Skeletal muscle satellite cell (primary cell): ENCODE data around the gene PCARE.
A peak's percentile ranks its signal among the peaks of the same experiment; 100 is the strongest.

Experiments
- H3K27me3 ChIP-seq: 2 replicates; pipeline ENCODE4 v1.7.0; 2013; ENCODE audit warnings: low read length; ENCODE audit not compliant: control insufficient read depth, insufficient read depth
- H3K36me3 ChIP-seq: 2 replicates; pipeline ENCODE4 v1.7.0; 2013; ENCODE audit warnings: mild to moderate bottlenecking, control low read depth, low read length; ENCODE audit not compliant: insufficient read depth
- H3K4me1 ChIP-seq: 2 replicates; pipeline ENCODE4 v1.7.0; 2013; ENCODE audit warnings: low read length; ENCODE audit not compliant: control insufficient read depth, insufficient read depth
- H3K4me2 ChIP-seq: 2 replicates; pipeline ENCODE4 v1.7.0; 2013; ENCODE audit warnings: mild to moderate bottlenecking, low read length
- H3K4me3 ChIP-seq: 2 replicates; pipeline ENCODE4 v1.7.0; 2013; ENCODE audit warnings: low read length
- H3K9ac ChIP-seq: 2 replicates; pipeline ENCODE4 v1.7.0; 2013; ENCODE audit warnings: mild to moderate bottlenecking, low read depth, low read length, moderate library complexity
- H3K9me3 ChIP-seq: replicated peaks from 2 replicates; pipeline ENCODE4 v1.7.0; 2013; ENCODE audit warnings: mild to moderate bottlenecking, control low read depth, low read length

Gene PCARE

DNA sequence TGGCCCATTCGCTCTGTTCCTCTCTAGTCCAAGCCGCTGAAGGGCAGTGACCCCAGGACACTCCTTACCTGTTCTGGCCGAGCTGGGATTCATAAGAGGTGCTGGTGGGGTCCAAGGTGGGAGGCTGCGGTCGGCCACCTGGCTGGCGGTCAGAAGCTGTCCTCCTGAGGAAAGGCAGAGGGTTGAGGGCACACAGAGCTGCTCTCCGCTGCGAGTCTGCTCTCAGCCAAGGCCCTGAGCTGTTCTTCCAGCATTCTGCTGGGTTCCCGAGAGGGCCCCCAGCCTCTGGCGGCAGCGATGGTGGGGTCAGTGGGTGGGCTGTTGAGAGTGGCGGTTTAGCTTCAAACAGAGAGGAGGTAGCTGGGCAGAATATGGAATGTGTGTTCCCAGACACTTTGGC is 3.8 kb downstream of the PCARE start:
- peaks cover 13% of the 10 kb centered on the region for H3K27me3 ChIP-seq
- H3K36me3 ChIP-seq: no peaks in the 10 kb centered on the region
- H3K4me2 ChIP-seq: no peak overlapping the region
- no peak overlapping the region for H3K4me3 ChIP-seq
- H3K4me1 ChIP-seq: no peaks in the 10 kb centered on the region
- no peak overlapping the region for H3K9ac ChIP-seq
- H3K9me3 ChIP-seq: no peaks in the 10 kb centered on the region

DNA sequence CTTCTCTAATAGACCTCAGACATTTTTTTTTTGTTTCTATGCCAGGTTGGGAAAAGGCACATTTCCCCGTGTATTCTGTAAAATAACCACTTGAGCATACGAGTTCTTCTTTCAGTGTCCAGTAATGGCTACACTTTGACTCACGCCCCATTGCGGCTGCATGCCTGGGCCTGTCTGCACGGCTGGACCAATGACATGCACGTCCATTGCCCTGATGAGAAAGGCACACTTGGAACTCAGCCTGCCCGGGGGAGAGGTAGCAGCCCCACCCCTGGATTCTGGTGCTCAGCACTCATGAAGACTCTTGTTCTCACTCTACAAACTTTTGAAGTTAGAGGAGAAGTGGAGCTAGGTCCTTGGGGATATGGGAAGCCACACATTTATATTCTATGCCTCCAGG is 5.8 kb downstream of the PCARE start:
- Histone ChIP-seq H3K4me2 (no peak overlapping the region), H3K36me3 (no peaks in the 10 kb centered on the region), H3K4me1 (peaks cover 11% of the 10 kb centered on the region), H3K9me3 (no peaks in the 10 kb centered on the region), H3K4me3 (no peak overlapping the region), H3K27me3 (peaks cover 13% of the 10 kb centered on the region), H3K9ac (no peak overlapping the region)

DNA sequence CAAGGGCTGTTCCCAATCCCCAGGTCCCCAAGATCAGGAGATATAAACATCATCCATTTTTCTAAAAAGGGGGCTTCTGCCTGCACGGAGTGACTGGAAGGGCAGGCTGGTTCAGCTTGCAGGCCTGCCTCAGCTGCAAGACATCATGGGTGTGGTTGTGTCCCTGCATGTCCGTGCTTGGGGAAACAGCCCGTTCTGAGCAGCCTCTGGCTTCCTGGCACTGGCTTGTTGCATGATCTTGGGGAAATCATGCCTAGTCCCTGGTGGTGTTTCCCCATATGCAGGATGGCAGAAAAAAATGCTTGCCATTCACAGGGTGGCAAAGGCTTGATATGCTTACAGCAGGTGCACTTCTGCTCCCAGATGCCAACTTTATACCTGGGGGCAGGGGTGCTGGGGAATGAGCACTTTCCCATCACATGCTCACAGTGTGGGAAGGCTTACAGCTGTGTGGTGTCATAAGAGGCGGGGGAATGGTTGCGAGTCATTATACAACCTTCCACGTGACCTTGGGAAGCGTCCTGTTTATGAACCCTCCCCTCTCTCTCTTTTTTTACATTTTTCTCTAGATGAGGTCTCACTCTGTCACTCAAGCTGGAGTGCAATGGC is 7.2 kb downstream of the PCARE start:
- H3K27me3 ChIP-seq: peaks cover 3% of the 10 kb centered on the region
- no peak overlapping the region for H3K4me3 ChIP-seq
- peaks cover 19% of the 10 kb centered on the region for H3K4me1 ChIP-seq
- H3K4me2 ChIP-seq: no peak overlapping the region
- no peaks in the 10 kb centered on the region for H3K9me3 ChIP-seq
- H3K9ac ChIP-seq: no peak overlapping the region
- no peaks in the 10 kb centered on the region for H3K36me3 ChIP-seq

DNA sequence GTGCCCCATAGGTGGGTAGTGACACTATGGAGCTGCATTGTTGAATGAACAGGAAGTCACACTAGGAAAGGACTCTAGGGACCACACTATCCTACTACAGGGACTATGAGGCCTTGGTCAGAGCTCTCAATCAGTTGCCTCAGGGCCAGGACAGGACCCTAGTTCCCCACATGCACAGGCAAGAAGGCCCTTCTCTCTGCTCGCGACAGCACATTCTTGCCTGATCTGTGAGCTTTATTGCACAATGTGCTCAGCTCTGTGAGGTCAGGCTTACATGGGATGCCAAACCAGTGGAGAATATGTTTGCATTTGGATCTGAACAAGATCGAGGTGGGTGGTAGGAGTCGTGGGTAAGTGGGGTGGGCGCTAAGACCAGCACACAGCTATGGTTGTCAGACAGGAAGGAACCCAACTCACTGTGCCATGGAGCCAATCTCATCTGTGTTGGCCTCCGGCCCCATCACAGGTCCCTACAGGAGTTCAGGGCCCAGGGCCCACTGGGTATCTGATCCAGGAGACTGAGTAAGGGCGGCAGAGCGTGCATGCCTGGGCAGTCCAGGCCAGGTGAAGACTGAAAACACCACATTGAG is 8.0 kb downstream of the PCARE start:
- Histone ChIP-seq H3K4me2 (no peak overlapping the region), H3K4me1 (peaks cover 19% of the 10 kb centered on the region), H3K9me3 (no peaks in the 10 kb centered on the region), H3K9ac (no peak overlapping the region), H3K36me3 (no peaks in the 10 kb centered on the region), H3K4me3 (no peak overlapping the region), H3K27me3 (no peaks in the 10 kb centered on the region)

DNA sequence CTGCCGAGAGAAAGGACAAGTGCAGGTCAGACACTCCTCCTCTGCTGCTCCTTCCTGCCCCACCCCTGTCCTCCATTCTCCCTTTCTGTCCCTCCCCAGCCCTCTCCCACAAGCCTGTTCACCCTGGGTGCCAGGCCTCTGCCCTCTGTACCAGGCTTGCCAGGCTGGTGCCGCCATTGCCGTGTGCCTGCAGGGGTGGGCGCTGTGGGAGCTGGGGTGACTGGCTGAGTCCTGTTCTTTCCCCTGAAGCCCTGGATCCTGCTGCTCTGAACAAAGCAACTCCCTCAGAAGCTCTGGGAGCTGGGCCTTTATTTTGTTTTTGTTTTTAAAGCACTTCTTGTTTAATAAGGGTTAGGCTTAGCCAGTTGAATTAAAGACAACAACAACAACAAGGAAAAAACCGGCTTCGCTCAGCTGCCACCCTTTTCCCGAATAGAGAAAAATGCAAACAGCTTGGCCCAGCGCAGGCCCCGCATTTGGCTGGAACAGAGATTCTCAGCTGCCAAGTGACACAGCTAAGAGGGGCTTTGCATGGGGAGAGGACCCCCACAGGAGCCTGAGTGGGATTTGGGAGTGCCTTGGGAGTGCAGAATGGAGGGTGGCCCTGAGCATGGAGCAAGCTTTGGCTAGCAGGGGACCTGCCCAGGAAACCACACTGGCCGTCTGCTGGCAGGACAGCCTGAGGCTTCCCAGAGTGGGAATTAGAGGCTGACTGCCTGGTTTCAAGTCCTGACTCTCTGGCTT is 9.1 kb downstream of the PCARE start:
- Histone ChIP-seq H3K36me3 (no peaks in the 10 kb centered on the region), H3K9ac (no peak overlapping the region), H3K4me2 (no peak overlapping the region), H3K27me3 (peaks cover 6% of the 10 kb centered on the region), H3K9me3 (no peaks in the 10 kb centered on the region), H3K4me1 (peaks cover 19% of the 10 kb centered on the region), H3K4me3 (no peak overlapping the region)

DNA sequence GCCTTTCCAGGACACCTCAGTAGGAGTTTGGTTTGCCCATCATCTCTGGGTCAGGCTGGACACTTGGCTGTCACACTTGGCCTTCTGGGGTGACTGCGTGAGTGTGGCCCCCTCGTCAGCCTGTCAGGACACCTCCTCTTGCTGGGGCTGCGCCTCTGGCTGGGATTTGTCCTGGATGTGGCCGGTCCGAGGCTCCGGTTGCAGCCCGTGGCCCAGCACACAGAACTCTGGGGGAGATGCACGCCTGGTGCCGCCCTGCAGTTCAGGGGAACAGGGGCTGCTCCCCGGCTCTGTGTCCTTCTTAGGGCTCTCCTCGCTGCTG is 9.6 kb downstream of the PCARE start:
- H3K9ac ChIP-seq: no peak overlapping the region
- H3K36me3 ChIP-seq: no peaks in the 10 kb centered on the region
- no peaks in the 10 kb centered on the region for H3K9me3 ChIP-seq
- H3K4me2 ChIP-seq: no peak overlapping the region
- peaks cover 6% of the 10 kb centered on the region for H3K27me3 ChIP-seq
- peaks cover 19% of the 10 kb centered on the region for H3K4me1 ChIP-seq
- H3K4me3 ChIP-seq: no peak overlapping the region

DNA sequence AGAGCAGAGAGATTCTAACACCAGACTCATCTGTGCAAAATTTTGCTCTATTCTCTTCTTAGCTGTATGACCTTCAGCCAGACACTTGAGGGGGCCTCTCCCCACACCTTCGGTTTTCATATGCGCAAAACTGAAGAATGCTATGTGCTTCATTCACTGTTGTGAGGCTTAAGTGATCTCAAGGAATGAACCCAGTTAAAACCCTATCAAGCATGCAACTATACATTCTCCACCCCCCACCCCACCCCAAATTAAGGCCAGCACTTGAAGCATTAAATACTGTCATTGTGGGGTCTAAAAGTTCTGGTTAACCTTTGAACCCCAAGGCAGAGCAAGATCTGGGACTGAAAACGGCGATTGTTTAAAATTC is 10.0 kb downstream of the PCARE start:
- Histone ChIP-seq H3K9ac (no peak overlapping the region), H3K4me2 (no peak overlapping the region), H3K4me3 (no peak overlapping the region), H3K9me3 (no peaks in the 10 kb centered on the region), H3K36me3 (no peaks in the 10 kb centered on the region), H3K4me1 (peaks cover 19% of the 10 kb centered on the region), H3K27me3 (peaks cover 6% of the 10 kb centered on the region)

DNA sequence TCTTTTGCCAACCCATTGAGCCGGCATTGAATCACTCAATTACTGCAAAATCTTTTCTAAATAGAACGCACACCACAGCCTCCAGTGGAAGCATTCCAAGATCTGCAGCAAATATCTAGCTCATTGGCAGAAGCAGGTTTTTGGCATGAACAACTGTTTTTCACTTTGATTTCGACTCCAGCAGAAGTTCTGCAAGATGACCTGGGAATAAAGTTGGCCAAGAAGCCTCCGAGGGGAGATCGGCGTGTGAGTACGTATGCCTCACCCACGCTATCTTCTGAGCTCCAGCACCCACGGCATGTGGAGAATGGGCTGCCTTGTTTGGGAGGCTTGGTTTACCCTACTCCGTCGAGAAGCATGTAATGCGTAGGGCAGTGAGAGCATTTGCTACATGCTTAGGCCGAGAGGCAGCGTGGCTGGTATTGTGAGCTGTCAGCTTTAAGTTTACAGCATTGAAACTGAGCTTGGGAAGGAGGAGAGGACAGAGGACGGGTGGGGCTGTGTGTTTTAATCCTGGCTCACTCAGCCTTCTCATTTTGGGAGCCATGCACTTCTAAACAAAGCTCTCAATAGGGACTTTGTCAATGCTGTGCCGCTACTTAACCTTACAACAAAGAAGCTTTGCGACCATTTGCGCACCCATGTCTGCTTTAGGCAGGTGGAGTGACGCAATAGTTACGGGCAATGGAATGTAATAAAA is 10.5 kb downstream of the PCARE start:
- Histone ChIP-seq H3K4me1 (peaks cover 19% of the 10 kb centered on the region), H3K36me3 (no peaks in the 10 kb centered on the region), H3K9me3 (no peaks in the 10 kb centered on the region), H3K4me2 (peak overlapping the region; percentile 69), H3K4me3 (peak overlapping the region; percentile 51), H3K9ac (no peak overlapping the region), H3K27me3 (peaks cover 6% of the 10 kb centered on the region)

DNA sequence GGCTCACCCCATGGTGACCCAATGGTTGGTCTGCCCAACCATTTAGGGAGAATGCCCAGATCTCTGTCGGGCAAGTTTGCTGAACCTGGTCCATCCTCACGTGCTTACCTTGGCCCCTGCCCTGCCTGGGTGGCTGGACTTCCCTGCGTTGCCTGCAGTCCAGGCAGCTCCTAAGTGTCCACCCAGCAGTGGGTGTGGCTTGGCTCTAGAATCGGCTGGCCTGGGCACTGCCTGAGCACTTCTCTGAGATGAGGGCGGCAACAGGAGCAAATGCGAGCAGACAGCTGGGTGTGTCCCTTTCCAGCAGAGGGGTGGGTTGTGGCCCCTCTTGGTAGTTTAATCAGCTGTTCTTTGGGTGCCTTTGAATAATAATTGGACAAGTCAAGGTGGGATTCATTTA is 11.3 kb downstream of the PCARE start:
- H3K9ac ChIP-seq: no peak overlapping the region
- H3K9me3 ChIP-seq: no peaks in the 10 kb centered on the region
- peaks cover 6% of the 10 kb centered on the region for H3K27me3 ChIP-seq
- no peak overlapping the region for H3K4me3 ChIP-seq
- peaks cover 19% of the 10 kb centered on the region for H3K4me1 ChIP-seq
- no peaks in the 10 kb centered on the region for H3K36me3 ChIP-seq
- peak overlapping the region; percentile 69 for H3K4me2 ChIP-seq

DNA sequence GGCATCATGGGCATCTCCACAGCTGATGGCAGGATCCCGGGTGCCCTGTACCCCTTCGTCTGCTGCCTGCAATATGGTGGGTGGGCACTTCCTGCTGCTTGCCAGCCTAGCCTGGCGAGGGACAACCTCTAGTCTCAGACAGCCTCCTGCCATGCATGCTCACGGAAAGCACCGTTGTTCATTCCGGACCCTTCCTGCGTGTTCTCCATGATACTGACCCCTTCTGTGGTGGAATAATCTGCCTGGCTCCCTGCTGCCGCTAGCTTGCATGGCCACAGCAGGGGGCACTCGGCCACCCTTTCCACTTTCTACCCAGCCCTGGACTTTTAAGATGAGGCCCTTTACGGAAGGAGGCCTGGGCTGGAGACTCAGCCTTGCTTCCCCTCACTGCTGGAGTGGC is 12.0 kb downstream of the PCARE start:
- no peak overlapping the region for H3K4me3 ChIP-seq
- H3K4me2 ChIP-seq: no peak overlapping the region
- H3K36me3 ChIP-seq: no peaks in the 10 kb centered on the region
- H3K9me3 ChIP-seq: no peaks in the 10 kb centered on the region
- peaks cover 6% of the 10 kb centered on the region for H3K27me3 ChIP-seq
- H3K9ac ChIP-seq: no peak overlapping the region
- H3K4me1 ChIP-seq: peaks cover 19% of the 10 kb centered on the region

DNA sequence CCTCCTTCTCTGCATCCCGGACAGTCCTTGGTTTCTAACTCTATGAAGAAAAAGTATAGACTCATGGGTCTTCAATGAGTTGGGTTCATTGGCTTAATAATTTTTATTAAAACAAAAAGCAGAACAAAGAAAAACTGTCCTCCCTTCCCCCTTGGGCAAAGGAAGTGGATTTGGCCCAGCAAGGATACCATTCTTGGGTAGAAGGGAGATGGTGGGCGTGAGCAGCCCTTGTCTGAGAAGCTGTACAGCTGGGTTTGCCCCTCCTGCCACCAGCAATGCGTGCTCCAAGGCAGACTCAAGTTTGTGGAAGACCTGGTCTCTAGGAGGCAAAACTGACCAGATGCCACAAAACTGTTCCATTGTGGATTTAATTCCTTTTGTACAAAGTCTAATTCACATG is 12.7 kb downstream of the PCARE start:
- Histone ChIP-seq H3K4me2 (no peak overlapping the region), H3K36me3 (no peaks in the 10 kb centered on the region), H3K4me3 (no peak overlapping the region), H3K9me3 (no peaks in the 10 kb centered on the region), H3K4me1 (peaks cover 19% of the 10 kb centered on the region), H3K9ac (no peak overlapping the region), H3K27me3 (peaks cover 6% of the 10 kb centered on the region)
